HG02885 (cell line): Measurements from ENCODE around the gene NXPE2.
"Not testable (repeated sequence)": the region's sequence is repeated elsewhere in the genome, so short reads cannot be mapped to it uniquely, and the experiment has no call there.

ENCODE experiments used
- ATAC-seq: cut with Tn5 transposase; IDR thresholded peaks from one replicate; pipeline ENCODE4 v1.9.1; 2021; ENCODE audit warnings: mild to moderate bottlenecking; ENCODE audit not compliant: unreplicated experiment, poor library complexity

Gene NXPE2

GRCh38 chr11:114678125-114679036, at the start of gene NXPE2:
TSS of gene NXPE2 (plus strand) at chr11:114678527. CDS start at chr11:114678576, 49 bp downstream.
- no peak for ATAC-seq

GRCh38 chr11:114631445-114631965, 46.8 kb upstream of the NXPE2 start:
- ATAC-seq: not testable (repeated sequence)

GRCh38 chr11:114639440-114639839, 38.9 kb upstream of the NXPE2 start:
- ATAC-seq: not testable (repeated sequence)

- ATAC-seq: no peak
These were observed 27.7 kb upstream of the NXPE2 start for GRCh38 chr11:114650661-114651060.

GRCh38 chr11:114651145-114651718, 27.1 kb upstream of the NXPE2 start:
- ATAC-seq: no peak

GRCh38 chr11:114653148-114653547, 25.2 kb upstream of the NXPE2 start:
- ATAC-seq: no peak

GRCh38 chr11:114664641-114665040, 13.7 kb upstream of the NXPE2 start:
- ATAC-seq: no peak

- ATAC-seq: no peak
These were observed 11.6 kb upstream of the NXPE2 start for GRCh38 chr11:114666760-114667159.

- ATAC-seq: no peak
These were observed 10.2 kb upstream of the NXPE2 start for GRCh38 chr11:114668109-114668508.

GRCh38 chr11:114673661-114674060, 4.7 kb upstream of the NXPE2 start:
- ATAC-seq: no peak

- ATAC-seq: no peak
These were observed 1.2 kb downstream of the NXPE2 start for GRCh38 chr11:114679505-114679904.

- no peak for ATAC-seq
These were observed 4.7 kb downstream of the NXPE2 start for GRCh38 chr11:114683007-114683406.

- no peak for ATAC-seq
These were observed 6.3 kb downstream of the NXPE2 start for GRCh38 chr11:114684636-114685035.

- ATAC-seq: no peak
These were observed 6.8 kb downstream of the NXPE2 start for GRCh38 chr11:114685097-114685496.

- no peak for ATAC-seq
These were observed 27.1 kb downstream of the NXPE2 start for GRCh38 chr11:114705280-114706024.

GRCh38 chr11:114709960-114710359, 31.6 kb downstream of the NXPE2 start:
- ATAC-seq: no peak

- ATAC-seq: no peak
These were observed 35.4 kb downstream of the NXPE2 start for GRCh38 chr11:114713756-114714155.

GRCh38 chr11:114719562-114719961, 41.2 kb downstream of the NXPE2 start:
- no peak for ATAC-seq

GRCh38 chr11:114724916-114725524, 46.7 kb downstream of the NXPE2 start:
- no peak for ATAC-seq

- ATAC-seq: no peak
These were observed 47.3 kb downstream of the NXPE2 start for GRCh38 chr11:114725623-114726022.
